Activated naive CD4-positive, alpha-beta T cell treated with anti-CD3 and anti-CD28 coated beads, Interleukin-2, amount 50 U/mL, for 16 hours (primary cell): ENCODE measurements around the gene SOX12.
A peak's percentile ranks its signal among the peaks of the same experiment; 100 is the strongest.
"Not testable (repeated sequence)": the region's sequence is repeated elsewhere in the genome, so short reads cannot be mapped to it uniquely, and the experiment has no call there.

Experiments
- DNase-seq: peaks from one replicate; pipeline ENCODE4 v3.0.0-alpha.2; 2020

The SOX12 gene

DNA sequence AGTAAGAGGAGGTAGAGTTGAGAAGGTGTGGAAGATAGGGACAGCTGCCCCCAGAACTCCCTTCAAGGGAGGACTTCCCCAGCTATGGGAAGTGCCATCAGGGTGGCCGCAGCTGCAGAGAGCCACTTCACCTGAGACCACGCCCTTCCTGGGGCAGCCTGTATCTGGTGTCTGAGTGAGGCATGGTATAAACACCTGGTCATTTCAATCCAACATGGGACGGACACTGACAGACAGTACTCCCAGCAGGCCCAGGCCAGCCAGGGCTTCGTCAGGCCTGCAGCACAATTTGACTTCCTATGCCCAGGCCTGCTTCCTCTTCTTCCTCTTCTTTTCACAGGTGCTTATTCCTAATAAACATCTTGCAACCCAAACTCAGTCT, 4.5 kb downstream of the SOX12 start:
- DNase-seq = no peak

DNA sequence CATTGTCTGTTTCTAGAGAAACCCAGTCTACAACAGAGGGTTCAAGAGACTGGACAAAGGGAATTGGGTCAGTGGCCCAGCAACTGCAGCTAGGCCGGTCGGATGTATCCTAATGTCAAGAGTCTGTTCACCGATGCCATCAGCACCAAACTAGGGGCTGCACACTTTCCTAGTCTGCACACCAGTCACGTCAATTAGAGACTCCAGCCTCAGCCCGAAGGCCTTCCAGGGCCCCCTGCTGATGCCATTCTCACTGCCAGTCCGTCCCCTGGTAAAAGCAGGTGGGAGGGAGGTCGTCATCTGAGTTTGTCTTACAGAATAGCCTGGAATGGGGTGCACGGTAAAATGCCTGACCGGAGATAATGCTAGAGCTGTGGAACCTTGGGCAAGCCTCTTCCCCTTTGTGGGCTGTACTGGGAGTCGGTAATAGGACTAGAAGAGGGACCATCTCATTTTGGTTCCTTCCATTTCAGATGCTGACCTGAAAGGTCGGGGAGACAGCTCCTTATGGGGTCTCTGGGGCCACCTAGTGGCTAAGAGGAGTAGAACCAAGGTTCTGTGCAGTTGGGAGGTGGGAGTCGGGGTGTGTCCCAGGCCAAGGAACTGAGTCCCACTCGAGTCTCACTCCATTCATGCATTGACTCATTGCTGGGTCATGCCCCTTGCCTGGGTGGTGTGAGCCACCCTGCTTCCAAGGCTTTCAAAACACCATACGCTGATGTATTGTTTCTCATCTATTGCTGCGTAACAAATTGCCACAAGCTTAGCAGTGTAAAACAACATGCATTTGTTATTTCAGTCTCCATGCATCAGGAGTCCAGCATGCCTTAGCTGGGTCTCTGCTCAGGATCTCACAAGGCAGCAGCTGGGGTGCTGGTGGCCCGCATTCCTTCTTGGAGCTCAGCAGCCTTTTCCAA, 5.1 kb downstream of the SOX12 start:
- DNase-seq = peak; percentile 63

DNA sequence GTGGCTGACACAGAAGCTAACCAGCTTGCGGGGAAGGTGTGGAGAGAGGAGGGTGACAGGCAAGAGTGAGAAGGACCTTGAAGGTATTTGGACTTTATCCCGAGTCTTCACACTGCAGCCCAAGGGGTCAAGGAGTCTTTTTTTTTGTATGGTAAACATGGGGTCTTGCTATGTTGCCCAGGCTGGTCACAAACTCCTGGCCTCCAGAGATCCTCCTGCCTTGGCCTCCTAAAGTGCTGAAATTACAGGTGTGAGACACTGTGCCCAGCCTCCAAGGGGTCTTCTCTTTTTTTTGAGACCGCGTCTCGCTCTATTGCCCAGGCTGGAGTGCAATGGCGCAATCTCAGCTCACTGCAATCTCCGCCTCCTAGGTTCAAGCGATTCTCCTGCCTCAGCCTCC, 9.2 kb downstream of the SOX12 start:
- DNase-seq = no peak

DNA sequence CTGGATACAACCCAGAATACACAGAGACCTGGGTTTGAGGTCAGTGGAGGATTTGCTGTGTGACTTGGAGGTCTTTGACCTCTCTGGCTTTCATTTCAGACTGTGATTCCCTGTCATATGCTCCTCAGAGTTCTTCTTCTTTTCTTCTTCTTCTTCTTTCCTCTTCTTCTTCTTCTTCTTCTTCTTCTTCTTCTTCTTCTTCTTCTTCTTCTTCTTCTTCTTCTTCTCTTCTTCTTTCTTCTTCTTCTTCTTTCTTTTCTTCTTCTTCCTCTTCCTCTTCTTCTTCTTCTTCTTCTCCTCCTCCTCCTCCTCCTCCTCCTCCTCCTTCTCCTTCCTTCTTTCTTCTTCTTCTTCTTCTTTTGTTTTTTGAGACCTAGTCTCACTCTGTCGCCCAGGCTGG, 10.7 kb downstream of the SOX12 start:
- not testable (repeated sequence) for DNase-seq

DNA sequence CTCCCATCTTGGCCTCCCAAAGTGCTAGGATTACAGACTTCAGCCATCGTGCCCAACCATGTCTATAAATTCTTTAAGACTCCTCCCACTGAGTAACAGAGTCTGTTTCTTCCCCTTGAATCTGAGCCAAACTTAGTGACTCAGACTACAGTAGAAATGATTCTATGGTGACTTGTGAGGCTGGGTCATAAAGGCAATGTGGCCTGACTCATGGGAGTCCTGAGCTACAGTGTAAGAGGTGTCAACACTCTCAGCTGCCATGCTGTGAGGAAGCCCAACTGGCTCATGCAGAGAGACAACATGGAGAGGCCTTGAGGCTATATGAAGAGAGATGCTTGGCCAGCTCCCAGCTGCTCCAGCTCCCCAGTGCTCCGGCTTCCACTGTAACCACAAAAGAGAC, 16.3 kb downstream of the SOX12 start:
- peak; percentile 65 for DNase-seq

DNA sequence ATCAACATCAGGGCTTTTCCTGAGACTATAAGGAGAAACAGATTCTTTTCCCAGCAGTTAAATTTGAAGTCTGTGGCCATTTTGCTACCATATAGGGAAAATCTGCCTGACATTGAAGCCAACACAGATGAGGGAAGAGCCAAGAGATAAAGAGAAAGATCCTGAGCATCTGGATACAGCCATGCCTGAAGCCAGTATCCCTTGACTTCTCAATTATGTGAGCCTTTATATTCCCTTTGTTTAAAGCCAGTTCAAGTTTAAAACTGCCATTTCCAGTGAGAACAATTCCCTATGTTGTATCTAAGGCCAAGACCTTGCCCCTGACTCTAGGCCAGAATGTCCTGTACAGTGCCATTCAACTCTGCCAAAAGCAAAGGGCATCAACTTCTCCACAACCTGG, 17.8 kb downstream of the SOX12 start:
- no peak for DNase-seq

DNA sequence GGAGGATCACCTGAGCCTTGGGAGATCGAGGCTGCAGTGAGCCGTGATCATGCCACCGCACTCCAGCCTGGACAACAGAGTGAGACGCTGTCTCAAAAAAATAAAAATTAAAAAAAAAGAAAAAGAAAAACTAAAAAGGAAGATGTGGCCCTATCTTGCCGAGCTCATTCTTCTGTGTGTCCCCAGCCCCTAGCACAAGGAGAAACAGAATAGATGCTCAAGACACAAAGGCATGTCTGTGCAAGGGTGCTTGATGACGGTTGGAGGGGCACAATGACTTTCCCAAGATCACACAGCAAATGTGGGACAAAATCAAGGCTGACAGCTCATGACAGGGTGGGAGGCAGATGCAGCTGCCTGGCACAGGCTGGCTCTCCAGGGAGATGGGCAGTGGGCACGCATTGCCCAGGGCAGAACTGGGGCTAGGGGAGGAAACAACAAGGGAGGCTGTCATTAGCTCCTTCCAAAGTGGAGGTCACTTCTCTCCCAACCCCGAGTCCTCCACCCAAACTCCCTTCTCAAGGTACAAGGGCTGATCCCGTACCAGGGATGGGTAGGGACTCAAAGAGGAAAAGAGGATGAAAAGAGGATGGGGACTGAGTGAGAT, 20.8 kb downstream of the SOX12 start:
- no peak for DNase-seq

DNA sequence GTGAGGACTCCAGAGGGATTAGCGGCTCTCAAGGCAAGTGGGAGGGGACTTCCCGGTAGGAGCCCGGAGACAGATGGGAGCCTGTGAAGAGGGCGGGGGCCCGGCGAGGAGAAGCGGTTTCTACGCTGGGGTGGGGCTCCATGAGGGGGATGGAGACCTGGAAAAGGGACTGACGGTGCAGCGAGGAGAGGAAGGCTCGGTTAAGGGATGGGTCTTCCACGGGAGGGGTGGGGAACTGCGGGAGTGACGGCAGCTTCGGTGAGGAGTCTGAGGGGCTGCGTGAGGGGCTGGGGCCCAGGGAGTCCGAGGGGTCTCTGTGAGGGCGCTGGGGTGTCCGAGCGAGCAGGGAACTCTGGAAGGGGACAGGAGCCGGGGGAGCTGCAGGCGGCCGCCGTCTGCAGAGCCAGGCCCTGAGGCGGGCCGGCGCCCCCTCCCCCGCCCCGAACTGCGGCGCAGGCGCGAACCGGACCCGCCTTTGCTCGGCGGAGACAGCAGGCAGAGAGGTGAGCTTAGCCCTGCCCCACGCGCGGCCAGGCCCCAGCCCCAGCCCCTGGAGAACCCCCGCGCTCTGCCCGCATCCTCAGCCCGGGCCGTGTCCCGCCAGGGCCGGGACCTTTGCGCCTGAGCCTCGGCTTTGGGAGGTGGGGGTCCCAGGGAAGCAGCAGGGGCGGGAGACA, 21.4 kb downstream of the SOX12 start, which contains the start of gene NRSN2:
Gene NRSN2 (plus strand): TSS at position 472 of the 677 bp plus-strand sequence. CDS start 2,533 bp downstream, outside the sequence.
- DNase-seq = peak; percentile 41

DNA sequence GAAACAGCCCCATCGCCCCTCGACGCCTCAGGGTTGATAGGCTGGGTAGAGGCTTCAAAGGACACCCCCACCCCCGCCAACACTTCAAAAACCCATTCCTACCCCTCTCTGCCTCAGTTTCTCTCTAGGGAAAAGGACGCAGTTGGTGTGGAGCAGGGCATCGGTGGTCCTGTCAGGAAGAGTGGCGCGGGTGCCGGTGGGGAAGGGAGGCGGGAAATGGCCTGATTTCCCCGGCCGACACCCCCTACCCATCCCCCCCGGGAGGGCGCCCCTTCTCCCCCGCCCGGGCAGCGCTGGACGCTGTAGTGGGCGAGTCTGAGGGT, 21.9 kb downstream of the SOX12 start:
- DNase-seq = no peak

DNA sequence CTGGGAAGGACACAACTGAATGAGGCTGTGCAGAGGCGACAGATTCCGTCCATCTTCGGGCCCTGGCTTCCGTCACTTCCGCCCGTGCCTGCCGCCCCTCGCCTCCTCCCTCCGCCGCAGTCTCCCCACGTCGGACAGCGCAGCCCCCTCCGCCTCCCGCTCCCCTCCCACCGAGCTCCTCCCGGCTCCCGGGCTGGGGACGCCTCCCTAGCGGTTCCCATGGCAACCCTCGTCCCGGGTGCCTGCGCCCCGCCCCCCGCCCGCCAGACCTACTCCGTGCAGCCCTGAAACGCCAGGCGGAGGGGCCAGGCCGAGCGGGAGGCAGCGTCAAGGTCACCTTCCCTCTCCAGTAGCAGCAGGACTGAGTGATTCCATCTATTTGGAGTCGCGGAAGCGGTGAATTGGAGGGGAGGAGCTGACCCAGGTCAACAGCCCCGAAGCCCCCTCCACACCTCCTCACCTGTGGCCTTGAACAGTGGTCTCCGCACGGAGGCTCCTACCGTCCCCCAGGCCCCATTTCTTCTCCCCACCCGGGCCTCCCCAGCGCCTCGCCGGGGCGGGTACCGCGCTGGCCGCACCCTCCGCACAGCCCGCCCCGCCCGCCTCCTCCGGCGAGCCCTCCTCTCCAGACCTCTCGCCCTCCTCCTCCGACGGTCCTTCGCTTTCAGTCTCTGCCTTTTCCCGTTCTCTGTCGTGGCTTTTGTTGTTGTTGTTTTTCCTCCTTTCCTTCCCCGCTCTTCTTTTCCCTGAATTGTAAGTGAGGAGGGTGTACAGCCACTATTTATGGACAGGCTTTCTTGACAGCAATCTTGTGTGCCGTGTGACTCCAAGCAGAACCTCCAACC, 22.5 kb downstream of the SOX12 start:
- DNase-seq = peak; percentile 56

DNA sequence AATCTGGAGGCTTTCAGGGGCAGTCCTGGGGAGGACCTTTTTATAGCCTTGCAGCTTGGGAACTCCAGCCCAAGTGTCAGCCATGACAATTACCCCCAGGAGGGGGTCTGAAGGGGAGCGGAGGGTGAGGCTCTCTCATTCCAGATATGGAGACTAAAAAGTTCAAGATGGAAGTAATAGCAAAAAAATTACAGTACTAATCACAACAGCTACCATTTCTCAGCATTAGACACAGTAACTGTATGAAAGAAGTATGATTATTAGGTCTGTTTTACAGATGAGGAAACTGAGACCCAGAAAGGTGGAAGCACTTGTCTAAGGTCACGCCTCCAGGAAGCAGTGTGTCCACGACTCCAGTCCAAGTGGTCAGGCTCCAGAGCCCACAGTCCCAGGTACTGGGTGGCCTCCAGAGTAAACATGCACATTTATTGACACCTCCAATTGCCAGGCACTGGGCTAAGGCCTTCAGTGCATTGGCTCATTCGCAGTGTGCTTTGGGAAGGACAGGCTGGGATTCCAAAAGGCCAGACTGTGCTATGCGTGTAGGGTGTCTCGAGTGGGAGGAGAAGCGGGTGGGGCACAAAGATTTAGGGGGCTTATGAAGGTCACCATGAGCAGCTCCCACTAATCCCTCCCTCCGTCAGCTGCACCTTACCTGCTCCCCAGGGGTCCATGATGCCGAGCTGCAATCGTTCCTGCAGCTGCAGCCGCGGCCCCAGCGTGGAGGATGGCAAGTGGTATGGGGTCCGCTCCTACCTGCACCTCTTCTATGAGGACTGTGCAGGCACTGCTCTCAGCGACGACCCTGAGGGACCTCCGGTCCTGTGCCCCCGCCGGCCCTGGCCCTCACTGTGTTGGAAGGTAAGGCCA, 23.9 kb downstream of the SOX12 start:
- DNase-seq = no peak

DNA sequence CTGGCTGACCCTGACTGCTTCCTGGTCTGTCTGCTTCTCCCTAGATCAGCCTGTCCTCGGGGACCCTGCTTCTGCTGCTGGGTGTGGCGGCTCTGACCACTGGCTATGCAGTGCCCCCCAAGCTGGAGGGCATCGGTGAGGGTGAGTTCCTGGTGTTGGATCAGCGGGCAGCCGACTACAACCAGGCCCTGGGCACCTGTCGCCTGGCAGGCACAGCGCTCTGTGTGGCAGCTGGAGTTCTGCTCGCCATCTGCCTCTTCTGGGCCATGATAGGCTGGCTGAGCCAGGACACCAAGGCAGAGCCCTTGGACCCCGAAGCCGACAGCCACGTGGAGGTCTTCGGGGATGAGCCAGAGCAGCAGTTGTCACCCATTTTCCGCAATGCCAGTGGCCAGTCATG, 27.8 kb downstream of the SOX12 start:
- no peak for DNase-seq

DNA sequence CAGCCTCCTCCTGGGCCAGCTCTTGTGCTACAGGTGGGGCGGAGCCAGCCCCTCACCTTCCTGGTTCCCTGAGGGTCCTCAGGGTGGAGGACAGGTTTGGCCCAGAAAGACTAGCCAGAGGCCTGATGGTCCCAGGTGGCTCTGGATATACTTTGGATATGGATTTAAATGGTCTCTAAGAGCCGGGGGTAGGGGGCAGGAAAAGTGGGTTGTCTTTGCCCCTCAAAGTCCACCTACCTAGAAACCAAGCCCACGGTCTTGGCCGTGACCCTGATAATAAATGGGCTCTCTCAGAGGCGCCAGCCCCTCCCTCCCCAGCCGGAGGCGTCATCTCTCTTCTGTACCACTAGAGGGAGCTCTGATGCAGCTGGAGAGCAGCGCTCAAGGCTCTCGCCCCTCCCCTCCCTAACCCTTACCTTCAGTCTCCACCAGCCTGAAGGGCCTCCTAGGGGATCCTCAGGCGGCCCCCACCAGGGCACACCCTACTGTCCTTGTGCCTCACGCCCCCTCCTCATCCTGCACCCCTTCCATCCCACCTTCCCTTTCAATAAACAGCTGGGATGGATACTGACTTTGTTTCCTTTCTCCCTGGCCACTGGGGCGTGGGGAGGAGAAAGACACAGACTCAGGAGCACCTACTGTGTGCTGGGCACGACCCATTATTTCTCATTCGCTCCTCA, 29.1 kb downstream of the SOX12 start:
- DNase-seq = peak; percentile 79

DNA sequence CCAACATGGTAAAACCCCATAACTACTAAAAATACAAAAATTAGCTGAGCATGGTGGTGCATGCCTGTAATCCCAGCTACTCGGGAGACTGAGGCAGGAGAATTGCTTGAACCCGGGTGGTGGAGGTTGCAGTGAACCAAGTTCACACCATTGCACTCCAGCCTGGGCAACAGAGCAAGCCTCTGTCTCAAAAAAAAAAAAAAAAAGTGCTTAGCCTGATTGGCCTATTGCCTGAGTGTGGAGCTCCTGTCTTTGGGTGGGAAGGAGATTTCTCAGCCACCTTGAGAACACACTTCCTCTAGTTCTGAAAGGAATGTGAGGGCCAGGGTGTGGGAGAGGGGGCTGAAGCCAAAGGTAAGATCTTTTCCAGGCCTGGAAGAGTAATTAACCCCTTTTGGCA, 30.8 kb downstream of the SOX12 start:
- not testable (repeated sequence) for DNase-seq

DNA sequence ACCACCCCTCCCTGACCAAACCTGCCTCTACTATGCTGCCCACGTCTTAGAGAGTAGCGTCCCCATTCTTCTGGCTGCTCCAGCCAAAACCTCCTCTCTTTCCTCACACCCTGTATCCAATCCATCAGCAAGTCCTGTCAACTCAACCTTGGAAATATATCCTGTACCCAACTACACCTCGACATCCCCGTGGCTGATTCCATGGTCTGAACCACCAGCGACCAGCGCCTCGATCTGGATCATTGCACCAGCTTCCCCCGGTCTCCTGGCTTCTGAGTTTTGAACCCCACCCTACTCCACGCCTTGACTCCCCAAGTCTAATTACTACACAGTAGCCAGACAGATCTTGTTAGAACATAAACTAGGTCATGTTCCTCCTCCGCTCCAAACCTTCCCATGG, 31.4 kb downstream of the SOX12 start:
- DNase-seq = no peak

DNA sequence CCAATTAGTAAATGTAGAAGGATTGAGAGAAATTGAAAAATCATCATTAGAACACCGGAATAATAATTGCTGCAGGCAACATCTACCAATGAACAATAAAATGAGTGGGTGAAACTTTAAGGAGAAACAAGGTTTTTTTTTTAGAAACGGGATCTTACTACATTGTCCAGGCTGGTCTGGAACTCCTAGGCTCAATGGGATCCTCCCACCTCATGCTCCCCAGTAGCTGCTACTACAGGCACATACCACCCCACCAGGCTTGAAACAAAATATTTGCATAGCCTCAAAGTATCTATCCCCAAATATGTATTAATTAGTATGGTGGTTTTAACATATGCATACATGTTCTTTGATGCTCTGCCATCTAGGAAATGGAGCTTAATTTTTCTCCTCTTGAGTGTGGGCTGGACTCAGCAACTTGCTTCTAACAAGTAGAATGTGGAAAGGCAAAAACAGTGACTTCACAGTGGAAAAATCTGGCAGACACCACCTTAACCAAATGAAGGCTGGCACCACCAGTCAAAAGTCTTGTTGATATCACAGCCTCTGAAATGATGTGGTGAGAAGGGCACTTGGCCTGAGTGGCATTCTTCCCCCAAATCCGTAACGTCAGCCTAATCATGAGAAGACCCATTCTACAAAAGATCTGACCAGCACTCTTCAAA, 33.7 kb downstream of the SOX12 start:
- no peak for DNase-seq

DNA sequence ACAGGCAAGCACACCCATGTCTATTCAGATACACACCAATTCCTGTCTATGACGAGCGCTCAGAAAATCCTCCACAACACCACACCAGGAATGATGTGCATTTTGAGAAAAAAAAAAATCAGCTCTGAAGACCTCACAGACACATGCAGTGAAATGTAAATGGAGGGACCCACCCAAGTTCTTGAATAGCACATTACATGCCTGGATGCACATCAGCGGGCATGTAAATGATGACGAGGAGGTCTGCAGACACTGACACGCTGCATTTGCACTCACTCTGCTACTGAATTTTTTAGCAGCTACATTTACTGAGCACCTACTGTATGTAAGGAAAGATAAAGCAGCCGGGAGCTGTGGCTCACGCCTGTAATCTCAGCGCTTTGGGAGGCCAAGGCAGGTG, 36.2 kb downstream of the SOX12 start:
- no peak for DNase-seq

DNA sequence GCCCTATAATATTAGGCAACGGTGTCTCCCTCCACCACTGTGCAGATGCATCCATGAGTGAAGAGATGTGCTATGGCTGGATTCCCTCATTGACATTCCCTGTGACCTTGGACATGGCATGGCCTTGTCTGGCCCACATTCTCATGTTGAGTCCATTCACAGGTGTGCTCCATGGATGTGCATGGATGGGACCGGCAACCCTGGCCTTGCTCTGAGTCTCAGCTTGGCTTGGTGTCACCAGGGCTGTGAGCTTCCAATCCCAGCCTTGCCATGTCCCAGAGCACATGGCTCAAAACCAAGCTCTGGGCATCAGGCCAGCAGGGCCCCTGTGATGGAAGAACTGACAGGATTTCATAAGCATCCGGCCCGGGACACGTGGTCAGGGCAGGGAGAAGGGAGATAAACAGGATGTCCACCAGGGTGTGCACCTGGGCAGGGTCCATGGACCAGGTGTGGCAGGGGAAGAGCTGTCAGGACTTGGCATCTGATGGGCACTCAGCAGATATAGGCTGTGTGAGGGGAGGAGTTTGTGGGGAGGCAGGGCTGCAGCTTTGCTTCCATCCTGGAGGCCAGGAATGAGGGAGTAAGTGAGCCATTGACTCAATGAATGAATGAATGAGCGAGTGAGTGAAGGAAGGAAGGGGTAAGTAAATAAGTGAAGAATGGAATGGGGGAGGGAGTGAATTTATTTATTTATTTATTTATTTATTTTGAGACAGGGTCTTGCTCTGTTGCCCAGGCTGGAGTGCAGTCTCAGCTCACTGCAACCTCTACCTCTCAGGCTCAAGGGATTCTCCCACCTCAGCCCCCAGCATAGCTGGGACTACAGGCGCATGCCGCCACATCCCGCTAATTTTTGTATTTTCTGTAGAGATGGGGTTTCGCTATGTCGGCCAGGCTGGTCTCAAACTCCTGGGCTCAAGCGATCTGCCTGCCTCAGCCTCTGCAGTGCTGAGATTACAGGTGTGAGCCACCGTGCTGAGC, 37.2 kb downstream of the SOX12 start:
- peak; percentile 48 for DNase-seq

DNA sequence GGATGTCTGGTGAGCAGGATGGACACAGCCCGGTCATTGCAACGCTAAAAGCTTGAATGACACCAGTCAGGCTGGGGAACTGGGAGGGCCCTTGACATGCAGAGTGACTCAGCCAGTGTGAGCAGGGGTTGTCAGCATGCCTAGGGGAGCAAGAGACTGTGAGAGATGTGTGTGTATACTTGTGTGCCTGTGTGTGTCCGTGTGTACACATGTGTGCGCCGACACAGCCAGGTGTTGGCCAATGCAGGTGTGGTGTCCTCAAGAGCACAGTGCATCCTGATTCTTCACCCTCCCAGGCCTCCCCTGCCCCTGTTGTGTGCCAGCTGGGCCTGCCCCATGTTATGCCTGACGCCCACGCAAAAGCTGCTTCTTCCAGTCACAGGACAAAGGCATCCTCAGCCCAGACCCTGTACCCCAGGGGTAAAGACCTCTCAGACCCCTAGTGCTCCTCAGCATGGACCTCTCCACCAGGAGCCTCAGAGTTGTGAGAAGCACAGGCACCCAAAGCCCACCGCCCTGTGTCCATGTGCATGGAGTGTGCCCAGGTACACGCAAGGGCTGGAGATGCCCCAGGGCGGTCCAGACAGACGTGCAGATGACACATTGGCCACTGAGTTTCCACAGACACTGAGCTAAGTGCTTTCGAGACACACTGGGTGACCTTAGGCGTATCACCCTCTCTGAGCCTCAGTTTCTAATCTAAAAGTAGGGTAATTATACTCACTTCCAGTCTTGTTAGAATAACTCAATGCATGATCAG, 38.1 kb downstream of the SOX12 start:
- DNase-seq = no peak
